ENCODE measurements around the gene USP36.
"Not testable (repeated sequence)": the region's sequence is repeated elsewhere in the genome, so short reads cannot be mapped to it uniquely, and the experiment has no call there.

USP36 gene

GRCh38 chr17:78840780-78841611 is at the start of gene USP36:
Gene USP36 (minus strand): TSS chr17:78840814. CDS start chr17:78836363, 4,451 bp downstream.
- peak; percentile 99 to 100 for DNase-seq

- DNase-seq, result not testable (repeated sequence)
These were observed 49.5 kb upstream of the USP36 start for GRCh38 chr17:78890096-78890495.

- DNase-seq, result peak; percentile 24 to 58
These were observed 48.9 kb upstream of the USP36 start for GRCh38 chr17:78889531-78889930.

GRCh38 chr17:78888941-78889518 is 48.4 kb upstream of the USP36 start:
- no peak for DNase-seq

GRCh38 chr17:78886954-78887353 is 46.3 kb upstream of the USP36 start:
- no peak for DNase-seq

DNA sequence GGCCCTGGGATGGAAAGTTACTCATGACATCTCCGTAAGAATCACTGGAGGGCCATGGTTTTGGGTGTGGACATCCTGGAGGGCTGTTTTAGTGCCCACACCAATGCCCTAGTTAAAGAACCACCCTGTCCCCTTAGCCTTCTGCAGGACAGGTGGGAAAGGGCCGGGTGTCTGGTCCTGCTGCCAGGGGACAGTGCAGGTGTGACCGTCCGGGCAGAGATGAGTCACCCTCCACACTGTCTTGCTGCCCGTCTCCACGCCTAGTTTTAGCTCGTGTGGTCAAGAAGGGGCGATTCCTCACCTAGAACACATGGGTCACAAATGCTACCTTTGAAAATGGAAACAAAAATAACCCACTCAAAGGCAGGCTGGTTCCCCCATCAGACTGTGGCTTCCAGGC is 45.3 kb upstream of the USP36 start:
- no peak for DNase-seq

DNA sequence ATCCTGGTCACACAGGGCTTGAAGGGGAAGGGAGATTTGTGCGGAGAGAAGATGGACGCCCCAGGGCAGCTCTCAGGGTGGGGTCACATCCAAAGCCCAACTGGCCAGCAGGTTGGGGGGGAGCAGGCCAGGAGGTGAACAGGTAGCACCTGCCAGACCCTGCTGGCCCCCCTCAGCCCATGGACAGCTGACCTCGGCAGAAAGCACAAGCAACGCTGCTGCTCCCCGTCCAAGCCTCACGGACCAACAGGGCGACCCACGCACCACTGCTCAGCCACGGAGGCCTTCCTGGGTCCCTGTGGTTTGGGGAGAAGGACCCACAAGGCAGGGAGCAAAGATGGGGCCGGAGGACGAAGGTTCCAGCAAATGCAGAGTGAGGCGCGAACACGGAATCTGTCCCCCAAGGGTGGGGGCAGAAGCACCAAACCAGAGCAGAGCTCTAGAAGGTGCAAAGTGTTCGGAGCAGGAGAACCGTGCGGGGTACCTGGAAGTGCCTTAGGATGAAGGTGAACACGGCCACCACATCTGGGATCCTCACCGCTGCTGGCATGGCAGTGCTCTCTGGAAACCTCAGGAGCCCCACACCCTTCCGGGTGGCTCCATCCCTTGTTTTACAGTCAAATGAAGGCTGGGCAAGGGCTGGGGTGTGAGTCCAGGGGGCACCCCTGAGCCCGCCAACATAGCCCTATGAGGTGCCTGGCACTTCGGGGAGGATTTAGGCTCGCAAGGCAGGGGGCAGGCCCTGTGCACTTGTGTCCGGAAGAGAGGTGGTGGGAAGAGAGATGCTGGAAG is 44.5 kb upstream of the USP36 start:
- DNase-seq, result no peak

DNA sequence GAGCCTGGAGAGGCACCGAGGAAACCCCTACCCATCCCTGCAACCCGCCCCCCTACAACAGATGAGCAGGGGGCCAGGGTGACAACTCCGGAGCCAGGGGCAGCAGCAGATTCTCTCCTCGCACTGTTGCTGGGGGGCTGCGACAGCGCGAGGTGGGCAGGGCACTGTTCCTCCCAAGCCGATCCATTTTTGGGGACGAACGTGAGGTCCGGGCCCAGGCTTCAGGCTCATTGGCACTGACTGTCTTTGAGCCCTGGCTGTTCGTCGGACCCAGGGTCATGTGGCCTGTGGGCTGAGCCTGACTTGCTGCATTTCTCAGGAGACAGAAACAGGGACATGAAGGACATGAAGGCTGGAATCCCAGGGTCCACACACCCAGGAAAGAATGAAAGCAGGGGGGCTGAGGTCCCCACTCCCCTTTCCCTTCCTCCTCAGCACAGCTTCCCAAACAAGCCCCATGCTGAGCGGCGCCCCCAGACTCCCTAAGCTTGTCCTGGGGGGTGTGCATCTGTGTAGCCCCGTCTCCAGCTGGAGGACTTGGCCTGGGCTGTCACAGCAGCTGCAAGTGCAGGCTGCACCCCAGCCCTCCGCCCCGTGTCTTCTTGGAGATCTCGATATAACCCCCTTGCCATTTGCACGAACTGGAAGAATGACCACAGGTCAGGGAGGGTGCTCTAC is 43.7 kb upstream of the USP36 start:
- DNase-seq, result no peak

GRCh38 chr17:78883533-78884131 is 43.0 kb upstream of the USP36 start:
- peak in 1 of 2 donors; percentile 19 for DNase-seq

DNA sequence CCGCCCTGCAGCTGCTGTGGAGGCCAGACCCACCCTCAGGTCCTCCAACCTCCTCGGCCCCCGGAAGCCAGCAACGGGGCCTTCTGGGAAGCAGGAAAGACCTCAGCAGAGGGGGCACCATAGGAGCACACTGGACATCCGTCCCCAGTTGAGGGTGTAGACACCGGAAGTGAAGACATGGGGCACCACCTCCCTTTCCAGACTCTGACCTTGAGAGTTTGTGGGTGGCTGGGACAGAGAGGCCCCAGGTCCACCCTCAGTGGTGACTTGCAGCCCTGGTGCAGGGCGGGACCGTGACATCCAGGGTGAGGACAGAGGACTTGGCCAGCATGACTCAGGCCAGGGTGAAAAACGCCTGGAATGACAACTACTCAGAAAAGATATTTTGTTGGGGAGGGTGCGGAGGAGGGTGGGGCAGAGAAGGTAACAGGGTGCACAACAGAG is 42.5 kb upstream of the USP36 start:
- peak in 1 of 2 donors; percentile 68 for DNase-seq

GRCh38 chr17:78882540-78883088 is 42.0 kb upstream of the USP36 start:
- peak in 1 of 2 donors; percentile 19 for DNase-seq

DNA sequence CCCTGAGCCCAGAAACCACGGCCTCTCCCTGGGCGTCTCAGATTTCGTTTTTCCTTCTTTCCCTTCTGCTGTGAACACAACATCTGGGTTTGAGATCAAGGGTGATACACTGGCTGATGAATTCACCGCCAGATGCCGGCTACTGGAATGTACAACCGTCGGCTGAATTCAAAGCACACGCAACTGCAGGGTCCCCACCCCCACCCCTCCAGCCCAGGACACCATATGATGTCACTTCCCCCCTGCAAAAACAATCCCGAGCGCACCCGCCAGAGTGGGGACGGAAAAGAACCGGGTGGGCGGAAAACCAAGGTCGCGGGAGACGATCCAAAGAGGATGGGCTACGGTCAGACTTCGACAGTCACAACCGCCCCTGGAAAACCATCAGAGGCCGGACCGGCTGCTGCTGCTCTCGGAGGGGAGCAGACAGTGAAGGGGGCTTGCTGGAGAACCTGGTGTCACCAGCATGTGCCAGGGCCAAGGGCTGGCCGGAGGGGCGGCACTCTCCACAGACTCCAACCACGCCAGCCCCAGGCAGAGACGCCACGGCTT is 39.1 kb upstream of the USP36 start:
- peak; percentile 15 to 29 for DNase-seq

DNA sequence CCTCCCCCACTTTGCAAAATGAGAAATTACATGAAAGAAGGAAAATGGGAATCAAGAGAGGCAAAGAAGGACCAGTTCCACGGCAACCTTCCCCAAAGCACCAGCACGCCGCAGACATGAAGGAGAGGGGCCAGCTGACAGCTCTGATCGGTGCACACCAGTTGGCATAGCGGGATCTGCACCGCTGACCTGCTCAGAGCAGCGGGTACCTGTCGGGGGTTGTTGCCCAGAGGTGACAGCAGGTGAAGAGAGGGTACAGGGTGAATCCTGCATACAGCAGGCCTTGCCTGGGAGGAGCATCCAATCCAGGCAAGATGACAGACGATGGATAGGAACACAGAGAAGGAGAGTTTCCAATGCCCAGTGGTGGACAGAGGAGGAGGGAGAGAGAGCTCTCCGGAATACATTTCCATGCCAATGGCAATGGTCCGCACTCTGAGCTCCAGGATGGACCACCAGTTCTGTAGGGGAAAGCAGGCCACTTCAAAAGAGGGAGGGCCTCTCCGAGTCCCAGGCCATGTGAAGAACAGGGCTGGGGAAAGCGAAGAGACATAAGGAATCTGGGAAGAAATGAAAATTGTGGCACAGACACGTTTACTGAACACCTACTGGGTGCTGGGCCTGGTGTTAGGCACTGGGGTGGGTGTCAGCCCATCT is 38.4 kb upstream of the USP36 start:
- no peak for DNase-seq

DNA sequence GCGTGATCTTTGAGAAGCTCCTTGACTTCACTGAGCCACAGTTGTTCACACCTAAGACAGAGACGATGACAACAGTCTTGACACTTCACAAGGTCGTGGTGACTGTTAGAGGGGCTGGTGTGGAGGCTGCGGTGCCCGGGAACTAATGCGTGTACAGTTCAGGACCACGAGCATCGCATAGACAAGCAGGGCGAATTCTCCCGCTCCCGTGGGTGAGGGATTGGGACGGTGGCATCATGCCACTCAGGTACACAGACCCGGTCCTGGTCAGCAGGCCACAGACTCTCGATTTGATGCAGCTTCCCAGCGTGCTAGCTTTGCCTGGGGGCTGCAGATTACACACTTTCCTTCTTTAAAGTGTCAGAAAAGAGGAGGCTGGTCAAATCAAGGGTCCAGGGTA is 37.6 kb upstream of the USP36 start:
- DNase-seq, result no peak

DNA sequence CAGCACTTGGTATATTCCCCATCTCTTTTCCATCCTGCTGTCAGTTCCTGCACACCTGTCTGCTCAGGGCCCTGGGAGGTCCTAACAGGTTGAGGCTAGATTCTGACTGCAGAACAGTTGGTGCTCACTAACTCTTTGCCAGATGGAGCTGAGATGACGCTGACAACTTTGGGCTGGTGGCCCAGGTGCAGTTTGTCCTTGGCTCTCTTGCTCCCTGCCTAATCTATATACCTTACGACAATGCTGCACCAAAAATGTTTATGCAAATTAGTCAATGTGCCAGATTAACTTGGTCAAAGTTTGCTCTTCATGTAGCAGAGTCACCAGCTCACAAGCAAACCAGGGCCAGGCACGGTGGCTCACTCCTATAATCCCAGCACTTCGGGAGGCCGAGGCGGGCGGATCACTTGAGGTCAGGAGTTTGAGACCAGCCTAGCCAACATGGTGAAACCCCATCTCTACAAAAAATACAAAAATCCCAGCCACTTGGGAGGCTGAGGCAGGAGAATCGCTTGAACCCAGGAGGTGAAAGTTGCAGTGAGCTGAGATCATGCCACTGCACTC is 36.4 kb upstream of the USP36 start:
- DNase-seq, result not testable (repeated sequence)

DNA sequence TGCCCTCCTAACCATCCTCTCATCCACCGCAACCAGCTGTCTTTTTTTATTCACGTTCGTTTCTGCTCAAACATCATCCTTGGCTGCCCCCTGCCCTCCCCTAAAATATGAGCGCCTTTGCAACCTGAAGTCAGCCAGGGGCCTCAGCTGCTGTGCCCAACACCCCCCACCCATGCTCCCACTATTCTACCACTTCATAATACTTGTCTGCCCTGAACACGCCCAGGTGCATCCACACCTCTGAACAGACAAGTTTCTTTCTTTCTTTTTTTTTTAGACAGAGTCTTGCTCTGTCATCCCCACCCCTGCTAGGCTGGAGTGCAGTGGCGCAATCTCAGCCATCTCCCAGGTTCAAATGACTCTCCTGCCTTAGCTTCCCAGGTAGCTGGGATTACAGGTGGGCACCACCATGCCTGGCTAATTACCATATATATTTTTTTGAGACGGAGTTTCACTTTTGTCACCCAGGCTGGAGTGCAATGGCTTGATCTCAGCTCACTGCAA is 35.5 kb upstream of the USP36 start:
- no peak for DNase-seq

- DNase-seq, result no peak
These were observed 34.9 kb upstream of the USP36 start for GRCh38 chr17:78875363-78876093.

GRCh38 chr17:78873519-78874340 is 33.1 kb upstream of the USP36 start:
- no peak for DNase-seq

GRCh38 chr17:78872486-78872885 is 31.9 kb upstream of the USP36 start:
- DNase-seq, result no peak

All from CD4-positive, alpha-beta T cell treated with Interferon alpha-2 for 1 hour (primary cell).